Kidney capillary endothelial cell (primary cell): ENCODE data around the gene WNK1.
"Not testable (repeated sequence)": the region's sequence is repeated elsewhere in the genome, so short reads cannot be mapped to it uniquely, and the experiment has no call there.

ENCODE experiments used
- DNase-seq: peaks from one replicate; pipeline ENCODE4 v3.0.0-alpha.2; 2018; ENCODE audit warnings: low spot score

Gene WNK1

GRCh38 chr12:911191-911826, 158.9 kb downstream of the WNK1 start:
- DNase-seq = no peak

- DNase-seq = no peak
Observed at GRCh38 chr12:912466-913235, 160.3 kb downstream of the WNK1 start.

- peak; percentile 51 for DNase-seq
Observed at GRCh38 chr12:913919-914698, 161.7 kb downstream of the WNK1 start.

- no peak for DNase-seq
Observed at GRCh38 chr12:915090-915489, 162.7 kb downstream of the WNK1 start.

- no peak for DNase-seq
Observed at GRCh38 chr12:916240-916639, 163.9 kb downstream of the WNK1 start.

GRCh38 chr12:916712-917445, 164.5 kb downstream of the WNK1 start:
- DNase-seq = no peak

- DNase-seq = no peak
Observed at GRCh38 chr12:920676-921075, 168.3 kb downstream of the WNK1 start.

- DNase-seq = no peak
Observed at GRCh38 chr12:922285-922684, 169.9 kb downstream of the WNK1 start.

GRCh38 chr12:926641-927040, 174.3 kb downstream of the WNK1 start:
- DNase-seq = no peak

- DNase-seq = no peak
Observed at GRCh38 chr12:931060-931459, 178.7 kb downstream of the WNK1 start.

GRCh38 chr12:931591-931990, 179.2 kb downstream of the WNK1 start:
- DNase-seq = no peak

- DNase-seq = not testable (repeated sequence)
Observed at GRCh38 chr12:935891-936290, 183.5 kb downstream of the WNK1 start.

GRCh38 chr12:936377-937345, 184.3 kb downstream of the WNK1 start:
- no peak for DNase-seq

- no peak for DNase-seq
Observed at GRCh38 chr12:938810-939209, 186.4 kb downstream of the WNK1 start.

GRCh38 chr12:943051-943450, 190.7 kb downstream of the WNK1 start:
- DNase-seq = no peak

GRCh38 chr12:944211-944610, 191.8 kb downstream of the WNK1 start:
- DNase-seq = no peak

- DNase-seq = no peak
Observed at GRCh38 chr12:946212-946611, 193.8 kb downstream of the WNK1 start.

- no peak for DNase-seq
Observed at GRCh38 chr12:946631-947030, 194.3 kb downstream of the WNK1 start.

- no peak for DNase-seq
Observed at GRCh38 chr12:948238-948637, 195.9 kb downstream of the WNK1 start.

GRCh38 chr12:949453-950191, 197.2 kb downstream of the WNK1 start, which contains the start of gene RAD52:
Gene RAD52 (minus strand): TSS chr12:949694. CDS start chr12:933058, 16,636 bp downstream.
- peak; percentile 97 for DNase-seq
